Thyroid gland (tissue), 4 donors: ENCODE results near the gene PVR.

Source experiments
- CTCF ChIP-seq, 6 experiments: fragments of 200-600 bp in 3 of 6; fragments of 450-650 bp in 3 of 6; sonication (generic) in 3 of 6; IDR thresholded peaks; one replicate each; pipeline ENCODE4 v1.5.1; 2016 to 2019; ENCODE audit warnings: antibody characterized with exemption in 6 of 6, mild to moderate bottlenecking in 2 of 6, inconsistent platforms in 1 of 6, moderate library complexity in 1 of 6
- POLR2A ChIP-seq, 2 donors: fragments of 450-650 bp; IDR thresholded peaks; one replicate each; pipeline ENCODE4 v1.6.1; 2017; ENCODE audit warnings: antibody characterized with exemption in 2 of 2, mild to moderate bottlenecking in 2 of 2, moderate library complexity in 1 of 2

- TF ChIP-seq CTCF (IDR thresholded peaks at IDR 0.05) (no peak), POLR2A (IDR thresholded peaks at IDR 0.05) (no peak)
Measured at GRCh38 chr19:44683434-44684210, 39.9 kb downstream of the PVR start.
